Neural crest cell (in vitro differentiated cells): ENCODE data around the gene RNF19B. TPM values are rescaled to one million over a fixed set of nuclear protein-coding genes. Genes with fewer than 3 reads are reported as not detected.

Experiments
- DNase-seq: peaks from one replicate; pipeline ENCODE4 v3.0.0; 2021; ENCODE audit warnings: low read depth, mixed read lengths, low spot score
- H3K27ac Mint-ChIP-seq: one replicate; pipeline ENCODE4 v1.8.0; 2021; ENCODE audit warnings: mild to moderate bottlenecking, mixed read lengths; ENCODE audit not compliant: unreplicated experiment
- H3K27me3 Mint-ChIP-seq: 2 replicates; pipeline ENCODE4 v1.8.0; 2021; ENCODE audit warnings: low read depth, mild to moderate bottlenecking, mixed read lengths
- H3K36me3 Mint-ChIP-seq: 2 replicates; pipeline ENCODE4 v1.8.0; 2021; ENCODE audit warnings: low read depth, mild to moderate bottlenecking, mixed read lengths
- H3K4me1 Mint-ChIP-seq: 2 replicates; pipeline ENCODE4 v1.8.0; 2021; ENCODE audit warnings: mixed read lengths
- H3K4me3 Mint-ChIP-seq: one replicate; pipeline ENCODE4 v1.8.0; 2021; ENCODE audit warnings: mild to moderate bottlenecking, mixed read lengths
- H3K9me3 Mint-ChIP-seq: 2 replicates; pipeline ENCODE4 v1.8.0; 2021; ENCODE audit warnings: mixed read lengths
- total RNA-seq: library from RNA; stranded (reverse); gene quantifications from 2 replicates; pipeline ENCODE4 v1.2.1, GENCODE V29; 2021
- TF ChIP-seq, protein P1 (sequence below): fragments of 200-600 bp; sonication (generic); conservative IDR thresholded peaks from 2 replicates; pipeline ENCODE4 v1.5.0; 2021; ENCODE audit warnings: antibody characterized with exemption, mild to moderate bottlenecking

RNF19B gene
- total RNA-seq, 1 donor from 2014 or later = 14.9 TPM

- peak; percentile 67 for DNase-seq
- Mint-ChIP-seq H3K27ac (no peak overlapping the region), H3K4me1 (peaks cover 11% of the 10 kb centered on the region), H3K9me3 (no peaks in the 10 kb centered on the region), H3K4me3 (peak overlapping the region; percentile 74), H3K27me3 (peaks cover 68% of the 10 kb centered on the region), H3K36me3 (no peaks in the 10 kb centered on the region)
- TF ChIP-seq, protein P1, sequence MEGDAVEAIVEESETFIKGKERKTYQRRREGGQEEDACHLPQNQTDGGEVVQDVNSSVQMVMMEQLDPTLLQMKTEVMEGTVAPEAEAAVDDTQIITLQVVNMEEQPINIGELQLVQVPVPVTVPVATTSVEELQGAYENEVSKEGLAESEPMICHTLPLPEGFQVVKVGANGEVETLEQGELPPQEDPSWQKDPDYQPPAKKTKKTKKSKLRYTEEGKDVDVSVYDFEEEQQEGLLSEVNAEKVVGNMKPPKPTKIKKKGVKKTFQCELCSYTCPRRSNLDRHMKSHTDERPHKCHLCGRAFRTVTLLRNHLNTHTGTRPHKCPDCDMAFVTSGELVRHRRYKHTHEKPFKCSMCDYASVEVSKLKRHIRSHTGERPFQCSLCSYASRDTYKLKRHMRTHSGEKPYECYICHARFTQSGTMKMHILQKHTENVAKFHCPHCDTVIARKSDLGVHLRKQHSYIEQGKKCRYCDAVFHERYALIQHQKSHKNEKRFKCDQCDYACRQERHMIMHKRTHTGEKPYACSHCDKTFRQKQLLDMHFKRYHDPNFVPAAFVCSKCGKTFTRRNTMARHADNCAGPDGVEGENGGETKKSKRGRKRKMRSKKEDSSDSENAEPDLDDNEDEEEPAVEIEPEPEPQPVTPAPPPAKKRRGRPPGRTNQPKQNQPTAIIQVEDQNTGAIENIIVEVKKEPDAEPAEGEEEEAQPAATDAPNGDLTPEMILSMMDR = peak; percentile 83
These were observed 72.0 kb downstream of the RNF19B start for GRCh38 chr1:32892368-32893197.

DNA sequence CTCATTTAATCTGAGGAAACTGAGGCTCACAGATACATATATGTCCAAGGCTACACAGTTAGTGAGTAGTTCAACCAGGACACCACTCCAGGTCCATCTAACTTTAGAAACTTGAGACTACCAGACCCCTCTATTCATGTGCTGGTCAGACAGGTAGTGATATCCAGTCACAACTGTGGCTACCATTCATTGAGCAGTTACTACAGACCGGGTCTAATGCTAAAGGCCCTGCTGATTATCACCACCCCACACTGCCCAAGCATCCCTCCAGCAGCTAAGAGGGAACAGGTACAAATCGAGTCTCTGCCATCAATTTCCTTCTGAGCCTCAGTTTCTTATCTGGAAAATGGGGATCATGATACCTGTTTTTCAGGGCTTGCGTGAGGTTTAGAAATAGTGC, 73.0 kb downstream of the RNF19B start:
- no peak for DNase-seq
- peaks cover 11% of the 10 kb centered on the region for H3K4me1 Mint-ChIP-seq
- H3K4me3 Mint-ChIP-seq = peak overlapping the region; percentile 74
- no peak overlapping the region for H3K27ac Mint-ChIP-seq
- TF ChIP-seq, protein P1 = no peak
- H3K9me3 Mint-ChIP-seq = no peaks in the 10 kb centered on the region
- no peaks in the 10 kb centered on the region for H3K36me3 Mint-ChIP-seq
- peaks cover 72% of the 10 kb centered on the region for H3K27me3 Mint-ChIP-seq

GRCh38 chr1:32891241-32891570, 73.4 kb downstream of the RNF19B start:
- H3K4me1 Mint-ChIP-seq = peaks cover 11% of the 10 kb centered on the region
- no peak overlapping the region for H3K27ac Mint-ChIP-seq
- TF ChIP-seq, protein P1 = no peak
- no peaks in the 10 kb centered on the region for H3K36me3 Mint-ChIP-seq
- peak overlapping the region; percentile 70 for H3K4me3 Mint-ChIP-seq
- H3K9me3 Mint-ChIP-seq = no peaks in the 10 kb centered on the region
- no peak for DNase-seq
- peaks cover 71% of the 10 kb centered on the region for H3K27me3 Mint-ChIP-seq

DNA sequence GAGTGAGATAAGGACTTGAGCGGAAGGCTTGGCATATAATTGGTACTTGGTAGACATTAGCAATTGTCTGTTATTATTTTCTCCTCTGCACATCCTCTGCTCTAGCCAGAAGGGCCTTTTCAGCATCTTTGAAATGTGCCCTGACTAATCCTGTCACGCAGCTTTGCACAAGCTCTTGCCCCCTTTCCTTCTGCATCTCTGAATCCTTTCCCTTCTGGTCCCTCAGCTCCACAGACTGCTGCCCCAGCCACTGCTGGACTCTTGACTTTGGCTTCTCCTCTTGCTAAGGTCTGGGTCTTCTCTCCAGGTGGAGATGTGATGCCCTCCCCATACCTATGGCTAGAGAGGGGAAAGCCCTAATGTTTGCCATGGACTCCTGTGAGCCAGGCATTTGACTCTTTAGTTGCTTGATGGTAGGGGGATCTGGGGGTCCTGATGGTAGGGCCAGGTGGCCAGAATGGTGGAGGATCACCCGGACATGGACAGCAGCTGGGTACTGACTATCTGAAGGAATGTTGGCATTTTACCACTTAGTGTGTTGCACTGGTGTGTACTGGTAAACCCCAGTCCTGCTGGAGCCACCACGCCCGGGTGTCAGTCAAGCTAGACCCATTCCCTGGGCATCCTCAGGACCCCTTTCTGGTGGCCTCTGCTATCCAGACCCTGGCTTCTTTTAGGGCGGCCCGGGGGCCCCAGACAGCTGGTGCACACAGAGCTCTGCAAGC, 73.9 kb downstream of the RNF19B start:
- peaks cover 72% of the 10 kb centered on the region for H3K27me3 Mint-ChIP-seq
- H3K27ac Mint-ChIP-seq = no peak overlapping the region
- peak overlapping the region; percentile 53 for H3K4me3 Mint-ChIP-seq

GRCh38 chr1:32889731-32890278, 74.8 kb downstream of the RNF19B start:
- no peak overlapping the region for H3K27ac Mint-ChIP-seq
- peaks cover 81% of the 10 kb centered on the region for H3K27me3 Mint-ChIP-seq

More for the DNA sequence above, 73.9 kb downstream of the RNF19B start:
- no peaks in the 10 kb centered on the region for H3K36me3 Mint-ChIP-seq
- no peaks in the 10 kb centered on the region for H3K9me3 Mint-ChIP-seq
- H3K4me1 Mint-ChIP-seq = peaks cover 11% of the 10 kb centered on the region
- DNase-seq = no peak
- TF ChIP-seq, protein P1 = no peak

More at GRCh38 chr1:32889731-32890278, 74.8 kb downstream of the RNF19B start:
- no peak for DNase-seq
- H3K4me1 Mint-ChIP-seq = peaks cover 17% of the 10 kb centered on the region
- H3K9me3 Mint-ChIP-seq = no peaks in the 10 kb centered on the region
- TF ChIP-seq, protein P1 = no peak
- H3K4me3 Mint-ChIP-seq = peak overlapping the region; percentile 53
- H3K36me3 Mint-ChIP-seq = no peaks in the 10 kb centered on the region
